ENCODE results near the gene CLASP2.

DNA sequence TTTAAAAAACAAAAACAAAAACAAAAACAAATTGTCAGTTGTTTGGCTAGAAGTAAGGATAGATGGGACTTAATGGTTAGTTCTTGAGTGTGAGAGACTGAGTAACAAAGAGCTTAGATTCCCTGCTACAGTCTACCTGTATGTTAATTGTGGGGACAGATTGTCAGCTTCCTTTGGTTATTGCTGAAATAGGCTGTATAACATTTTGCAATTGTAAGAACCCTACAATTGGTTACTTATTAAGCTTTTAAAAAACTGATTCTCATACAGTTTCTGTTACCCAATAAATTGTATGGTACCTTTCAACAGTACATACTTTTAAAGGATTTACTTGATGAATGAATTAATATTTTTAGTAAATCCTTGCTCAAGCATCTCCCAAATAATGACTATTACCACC lies 35.3 kb downstream of the CLASP2 start:
- TF ChIP-seq, protein P1, sequence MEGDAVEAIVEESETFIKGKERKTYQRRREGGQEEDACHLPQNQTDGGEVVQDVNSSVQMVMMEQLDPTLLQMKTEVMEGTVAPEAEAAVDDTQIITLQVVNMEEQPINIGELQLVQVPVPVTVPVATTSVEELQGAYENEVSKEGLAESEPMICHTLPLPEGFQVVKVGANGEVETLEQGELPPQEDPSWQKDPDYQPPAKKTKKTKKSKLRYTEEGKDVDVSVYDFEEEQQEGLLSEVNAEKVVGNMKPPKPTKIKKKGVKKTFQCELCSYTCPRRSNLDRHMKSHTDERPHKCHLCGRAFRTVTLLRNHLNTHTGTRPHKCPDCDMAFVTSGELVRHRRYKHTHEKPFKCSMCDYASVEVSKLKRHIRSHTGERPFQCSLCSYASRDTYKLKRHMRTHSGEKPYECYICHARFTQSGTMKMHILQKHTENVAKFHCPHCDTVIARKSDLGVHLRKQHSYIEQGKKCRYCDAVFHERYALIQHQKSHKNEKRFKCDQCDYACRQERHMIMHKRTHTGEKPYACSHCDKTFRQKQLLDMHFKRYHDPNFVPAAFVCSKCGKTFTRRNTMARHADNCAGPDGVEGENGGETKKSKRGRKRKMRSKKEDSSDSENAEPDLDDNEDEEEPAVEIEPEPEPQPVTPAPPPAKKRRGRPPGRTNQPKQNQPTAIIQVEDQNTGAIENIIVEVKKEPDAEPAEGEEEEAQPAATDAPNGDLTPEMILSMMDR (conservative IDR thresholded peaks at IDR 0.05 in 1 of 2, IDR thresholded peaks at IDR 0.05 in 1 of 2; ENCODE audit: extremely low read depth in 1 of 2, insufficient read depth in 1 of 2, low read depth in 1 of 2, low read length in 2 of 2), result no peak
- no peak for TF ChIP-seq EZH2 (IDR thresholded peaks at IDR 0.05; ENCODE audit: borderline replicate concordance, low read length)

All from mammary epithelial cell (primary cell).